Umbilical cord (tissue), 2 donors: Measurements from ENCODE around the gene ARHGAP22. TPM values are rescaled to one million over a fixed set of nuclear protein-coding genes. Genes with fewer than 3 reads are reported as not detected.

Experiments
- DNase-seq: peaks from one replicate; pipeline ENCODE4 v3.0.0-alpha.2; 2015; ENCODE audit warnings: low spot score
- total RNA-seq: library from RNA; depleted of rRNA; stranded (reverse); fragments of >200 nt; gene quantifications from one replicate; pipeline ENCODE4 v1.2.3, GENCODE V29; 2014; ENCODE audit warnings: low replicate concordance; ENCODE audit not compliant: insufficient read depth

ARHGAP22 gene
- total RNA-seq, 1 donor from 2014 or later, result 10.4 TPM

DNA sequence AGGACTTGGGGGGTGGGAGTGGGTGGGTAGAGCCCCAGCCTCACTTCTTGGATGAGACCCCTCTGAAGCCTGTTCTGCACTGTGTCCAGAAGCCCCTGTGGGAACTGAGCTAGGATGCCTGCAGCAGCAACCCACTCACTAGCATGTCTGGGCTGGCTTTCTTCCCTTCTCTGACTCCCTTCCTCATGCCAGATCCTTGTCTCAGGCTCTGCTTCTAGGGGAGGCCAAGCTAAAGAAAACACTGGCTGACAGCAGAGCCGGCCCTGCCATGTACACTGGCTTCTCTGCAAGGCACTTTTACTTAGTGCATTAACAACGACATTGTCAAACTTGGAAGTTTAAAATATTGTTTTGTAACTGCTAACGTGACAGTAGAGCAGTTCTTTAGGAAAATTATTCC, 50.2 kb downstream of the ARHGAP22 start:
- DNase-seq, result peak; percentile 26

DNA sequence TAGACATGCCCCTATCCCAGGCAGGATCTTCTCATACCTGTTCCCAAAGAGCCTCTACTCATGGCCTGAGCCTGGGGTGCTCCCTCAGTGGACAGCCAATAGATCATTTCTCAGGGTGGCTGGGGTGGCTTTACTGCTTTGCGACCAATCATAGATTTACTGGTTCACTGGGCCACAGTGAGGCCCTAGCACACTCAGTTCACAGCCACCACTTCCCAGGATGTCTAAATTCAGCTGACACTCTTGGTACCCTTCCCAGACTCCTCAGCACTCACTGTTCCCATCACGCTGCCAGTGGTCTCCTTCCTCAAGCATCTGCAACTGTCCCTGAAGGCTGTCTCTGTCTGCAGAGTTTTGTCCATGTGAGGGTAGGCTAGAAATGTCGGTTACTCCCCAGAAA, 50.6 kb downstream of the ARHGAP22 start:
- DNase-seq, result no peak

DNA sequence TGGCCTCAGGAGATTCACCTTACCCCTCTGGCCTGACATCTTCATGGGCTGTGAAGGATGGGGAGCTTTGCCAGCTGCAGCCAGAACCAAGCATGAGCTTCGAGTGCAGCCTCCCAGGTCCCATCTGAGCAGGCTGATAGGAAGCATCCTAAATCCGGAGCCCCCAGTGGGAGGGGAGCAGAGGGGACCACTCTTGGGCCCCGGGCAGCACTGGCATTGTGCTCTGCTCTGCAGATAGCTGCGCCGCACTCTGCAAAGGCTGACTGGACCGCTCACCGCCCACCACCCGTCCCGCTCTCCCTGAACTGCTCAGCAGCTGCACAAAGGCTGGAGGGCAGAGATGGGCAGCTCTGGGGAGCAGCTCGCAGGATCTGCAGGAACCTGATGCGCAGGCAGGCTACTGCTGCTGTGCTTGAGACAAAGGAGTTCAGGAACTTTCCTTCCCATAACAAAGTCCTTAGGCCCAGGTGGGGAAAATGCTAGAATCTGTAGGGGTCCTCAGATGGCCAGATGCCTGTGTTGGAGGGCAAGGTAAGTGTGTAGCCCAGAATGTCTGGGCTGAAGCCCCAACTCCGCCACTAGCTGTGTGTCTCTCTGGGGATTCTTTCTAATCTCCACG, 51.8 kb downstream of the ARHGAP22 start:
- DNase-seq, result no peak

DNA sequence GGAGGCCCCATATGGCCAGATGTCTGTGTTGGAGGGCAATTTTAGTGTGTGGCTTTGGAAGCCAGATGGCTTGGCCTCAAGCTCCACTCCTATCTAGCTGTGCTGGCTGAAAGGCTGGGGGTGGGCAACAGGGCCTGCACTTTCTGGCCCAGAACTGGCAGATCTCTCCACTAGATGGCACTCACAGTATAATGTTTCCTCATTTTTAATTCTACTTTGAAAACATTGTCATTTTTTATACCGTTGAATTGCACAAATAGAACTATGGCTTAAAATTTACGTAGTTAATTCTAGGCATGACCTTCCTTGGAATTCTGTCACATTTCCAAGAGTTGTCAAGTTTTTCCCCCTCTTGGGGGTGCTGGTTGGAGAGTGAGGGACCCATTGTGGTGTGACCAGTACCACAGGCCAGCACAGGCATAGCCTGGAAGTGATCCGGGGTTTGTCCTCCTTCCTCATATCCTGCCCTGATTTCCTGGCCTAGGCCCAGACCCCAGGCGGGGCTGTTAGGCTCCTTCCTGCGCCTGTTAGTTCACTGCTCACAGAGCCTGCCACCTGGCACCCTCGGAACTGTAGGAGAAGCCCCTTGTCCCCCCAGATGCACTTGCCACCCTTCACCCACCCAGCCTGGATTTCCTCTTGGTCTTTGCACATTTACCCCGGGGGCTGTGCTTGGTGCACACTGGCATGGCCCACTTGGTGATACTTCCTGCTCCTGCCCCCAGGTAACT, 52.8 kb downstream of the ARHGAP22 start:
- peak; percentile 63 for DNase-seq

DNA sequence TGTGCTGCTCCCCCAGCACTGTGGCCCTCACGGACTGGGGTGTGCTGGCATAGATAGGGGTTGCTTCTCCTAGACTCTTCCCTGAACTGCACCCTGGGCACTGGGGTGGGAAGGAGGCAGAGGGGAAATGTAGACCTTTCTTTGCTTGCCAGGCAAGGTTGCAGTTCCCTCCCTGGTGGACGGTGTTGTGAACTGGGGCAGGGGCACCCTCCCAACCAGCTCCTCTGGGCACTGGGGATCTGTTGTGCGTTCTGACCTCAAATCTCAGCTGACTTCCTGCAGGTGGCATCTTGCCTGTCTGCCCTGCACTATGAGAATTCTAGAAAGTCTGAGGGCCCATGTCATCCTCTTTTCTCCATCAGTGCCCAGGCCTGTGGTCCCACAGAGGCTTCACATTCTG, 53.9 kb downstream of the ARHGAP22 start:
- DNase-seq, result no peak

DNA sequence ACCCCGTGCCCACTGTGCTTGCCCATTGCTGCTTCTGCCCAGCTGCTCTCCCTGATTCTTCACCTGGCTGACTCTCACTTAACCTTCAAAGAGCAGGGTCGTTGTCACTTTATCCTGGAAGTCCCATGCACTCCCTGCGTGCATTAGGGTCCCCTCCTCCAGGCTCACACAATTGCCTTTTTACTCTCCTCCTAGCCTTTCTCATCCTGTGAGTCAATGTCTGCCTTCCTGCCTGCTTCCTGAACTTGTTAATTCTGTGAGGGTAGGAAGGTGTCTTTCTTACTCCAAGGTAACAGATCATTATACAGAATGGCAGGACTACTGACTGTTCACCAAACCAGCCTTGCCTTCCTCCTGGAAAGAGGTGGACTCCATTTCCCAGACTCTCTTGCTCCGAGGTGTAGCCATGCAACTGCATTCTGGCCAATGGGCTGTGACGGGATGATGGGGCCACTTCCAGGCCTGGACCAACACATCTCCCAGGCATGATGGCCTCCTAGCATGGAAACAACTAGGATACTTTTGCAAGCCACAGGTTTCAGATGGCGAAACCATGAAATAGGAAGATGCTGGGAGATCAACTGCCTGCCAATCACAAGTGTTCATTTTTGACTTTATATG, 54.7 kb downstream of the ARHGAP22 start:
- no peak for DNase-seq

DNA sequence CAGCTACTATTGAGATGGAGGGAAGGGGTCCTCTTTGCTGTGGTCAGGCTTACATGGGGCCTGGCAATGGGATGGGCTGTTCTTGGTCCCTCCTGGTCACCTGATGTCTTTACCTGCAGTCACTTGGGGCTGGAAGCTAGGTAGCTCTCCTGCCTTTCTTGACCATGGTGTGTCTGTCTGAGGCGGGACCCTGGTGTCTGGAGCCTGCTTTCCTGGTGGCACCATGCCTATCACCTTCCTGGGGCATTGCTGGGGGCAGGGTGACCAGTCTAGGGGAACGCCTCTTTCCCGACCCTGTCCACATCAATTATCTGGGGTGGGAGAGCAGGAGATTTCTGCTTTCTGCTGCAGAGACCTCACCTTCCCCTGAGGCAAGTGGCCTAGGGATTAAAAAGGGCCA, 55.6 kb downstream of the ARHGAP22 start:
- DNase-seq, result no peak

DNA sequence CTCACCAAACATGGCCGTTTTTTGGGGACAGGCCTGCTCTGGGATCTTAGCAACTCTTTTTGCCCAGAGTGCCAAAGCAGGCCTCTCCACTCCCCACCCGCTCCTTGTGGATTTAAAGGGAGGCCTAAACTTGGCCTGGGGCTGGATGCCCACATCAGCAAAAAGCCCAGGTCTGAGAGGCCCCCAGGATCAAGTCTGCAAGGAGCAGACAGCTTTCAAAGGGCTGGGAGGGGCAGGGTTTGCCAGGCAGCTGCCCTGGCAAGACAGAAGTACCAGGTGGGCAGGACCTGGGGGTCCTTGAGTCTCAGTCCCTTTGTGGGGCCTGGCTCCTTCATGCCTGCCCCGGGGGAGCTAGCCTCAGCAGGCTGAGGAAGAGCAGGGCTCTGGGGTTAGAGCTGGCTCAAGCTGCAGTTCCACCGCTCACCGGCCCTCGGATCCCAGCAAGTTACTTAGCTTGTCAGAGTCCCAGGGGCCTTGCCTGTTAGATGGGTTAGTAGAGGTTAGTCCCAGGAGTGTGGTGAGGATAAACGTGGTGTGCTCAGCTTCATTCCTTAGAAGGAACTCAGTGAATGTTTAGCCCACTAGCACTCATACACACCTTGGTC, 56.2 kb downstream of the ARHGAP22 start:
- DNase-seq, result no peak

DNA sequence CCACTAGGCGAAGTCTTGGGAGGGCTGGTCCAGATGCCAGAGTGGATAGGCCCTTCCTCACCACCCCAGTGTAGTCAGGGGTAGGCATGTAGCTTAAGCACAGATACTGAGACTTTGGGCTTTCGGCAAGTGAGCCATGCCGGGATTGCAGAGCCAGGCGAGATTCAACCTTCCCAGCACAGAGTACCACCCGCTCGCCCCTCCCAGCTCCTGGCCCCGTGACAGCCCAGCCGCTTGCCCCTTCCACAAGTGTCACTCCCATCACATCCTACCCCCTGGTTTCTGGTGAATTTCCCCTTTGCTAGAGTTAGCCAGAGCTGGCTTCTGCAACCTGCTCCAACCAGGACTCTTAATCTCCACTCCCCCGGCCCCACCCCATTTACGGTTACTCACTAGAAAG, 56.9 kb downstream of the ARHGAP22 start:
- DNase-seq, result no peak

DNA sequence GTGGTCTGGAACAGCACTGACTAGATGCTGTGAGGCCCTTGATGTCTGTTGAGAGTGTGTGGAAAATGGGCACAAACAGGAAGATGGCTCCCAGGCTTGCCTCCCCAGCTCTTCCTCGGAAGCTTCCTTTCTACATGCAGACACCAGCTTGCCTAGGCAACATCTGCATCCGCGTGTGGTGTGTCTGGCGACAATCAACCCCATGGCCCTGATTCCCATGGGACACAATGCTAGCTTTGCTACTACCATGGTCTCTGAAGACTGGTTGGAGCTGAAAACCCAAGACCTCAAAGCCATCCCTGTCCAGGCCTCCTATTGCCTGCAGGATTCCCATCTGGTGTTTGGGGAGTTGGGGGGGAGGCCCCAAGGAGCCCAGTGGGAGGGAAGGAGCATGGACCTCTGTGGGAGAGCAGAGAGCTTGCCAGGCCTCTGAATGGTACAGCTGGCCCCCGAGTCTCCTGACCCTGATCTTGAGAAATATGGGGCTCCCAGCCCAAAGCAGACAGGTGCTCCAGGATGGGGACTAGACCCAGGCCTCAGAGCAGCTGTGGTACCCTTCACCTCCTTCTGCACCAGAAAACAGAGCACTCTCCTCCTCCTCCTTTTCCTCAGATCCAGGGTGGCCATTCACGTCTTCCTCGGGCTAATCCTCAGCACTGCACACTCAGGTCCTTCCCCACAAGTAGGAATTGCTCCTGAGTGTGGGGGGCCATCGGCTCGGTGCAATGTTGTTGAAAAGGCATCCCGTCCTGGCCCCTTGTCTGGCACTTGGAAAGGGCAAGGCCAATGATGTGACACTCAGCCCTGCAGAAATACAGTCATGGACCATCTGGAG, 57.6 kb downstream of the ARHGAP22 start:
- DNase-seq, result no peak

DNA sequence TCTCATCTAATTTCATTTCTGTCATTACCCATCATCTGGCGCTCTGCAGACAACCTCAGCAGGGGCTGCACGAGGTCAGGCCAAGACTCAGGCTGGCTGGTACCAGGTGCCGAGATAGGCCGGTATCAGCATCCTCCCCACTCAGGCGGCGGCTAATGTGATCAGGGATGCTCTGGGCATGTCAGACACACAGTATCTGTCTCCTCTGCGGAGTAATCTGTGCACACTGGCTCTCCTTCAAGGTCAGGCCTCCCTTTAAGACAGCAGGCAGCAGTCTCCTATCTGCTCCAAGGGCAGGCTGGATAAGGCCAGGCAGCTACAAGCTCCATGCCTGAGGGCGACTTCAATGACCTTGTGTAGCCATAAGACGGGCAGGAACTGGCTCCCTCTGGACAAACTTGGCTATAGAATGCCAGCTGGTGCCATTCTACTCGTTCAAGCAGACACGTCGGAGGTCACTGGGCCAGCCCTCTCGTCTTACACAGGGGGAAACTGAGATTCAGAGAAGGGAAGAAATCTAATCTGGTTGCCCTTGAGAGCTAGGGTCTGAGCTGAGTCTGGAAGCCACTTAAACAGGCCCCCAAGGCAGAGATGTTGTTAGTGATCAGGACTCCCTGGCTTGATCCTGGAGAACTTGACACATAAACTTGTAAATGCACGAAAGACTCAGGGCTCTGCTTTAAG, 59.3 kb downstream of the ARHGAP22 start:
- DNase-seq, result peak; percentile 34

DNA sequence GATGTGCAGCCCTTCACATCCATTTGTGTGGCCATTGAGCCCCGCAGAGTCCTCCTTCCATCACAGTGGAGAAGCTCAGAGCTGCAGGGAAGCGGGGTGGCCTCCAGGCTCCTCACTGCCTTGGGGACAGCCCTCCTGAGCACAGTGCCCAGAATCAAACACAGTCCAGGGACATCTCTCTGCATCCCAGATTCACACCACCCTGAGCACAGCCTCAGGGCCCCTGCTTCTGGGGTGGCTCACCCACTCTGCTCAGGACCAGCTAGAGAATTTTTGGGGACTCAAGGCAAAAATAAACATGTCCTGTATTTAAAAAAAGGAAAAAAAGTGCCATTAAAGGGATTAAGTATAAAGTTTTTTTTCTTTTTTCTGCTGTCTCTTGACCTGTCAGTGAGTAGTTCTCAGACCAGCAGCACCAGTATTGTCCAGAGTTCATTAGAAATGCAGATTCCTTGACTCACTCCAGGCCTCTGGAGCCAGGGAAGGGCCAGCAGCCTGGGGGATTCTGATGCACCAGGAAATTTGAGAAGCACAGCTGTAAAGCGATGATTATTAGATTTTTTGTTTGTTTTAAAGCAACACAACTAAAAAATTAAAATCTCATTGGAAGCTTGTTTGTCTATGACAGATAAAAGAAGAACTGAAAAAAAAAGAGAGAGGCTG, 61.6 kb downstream of the ARHGAP22 start:
- DNase-seq, result no peak

DNA sequence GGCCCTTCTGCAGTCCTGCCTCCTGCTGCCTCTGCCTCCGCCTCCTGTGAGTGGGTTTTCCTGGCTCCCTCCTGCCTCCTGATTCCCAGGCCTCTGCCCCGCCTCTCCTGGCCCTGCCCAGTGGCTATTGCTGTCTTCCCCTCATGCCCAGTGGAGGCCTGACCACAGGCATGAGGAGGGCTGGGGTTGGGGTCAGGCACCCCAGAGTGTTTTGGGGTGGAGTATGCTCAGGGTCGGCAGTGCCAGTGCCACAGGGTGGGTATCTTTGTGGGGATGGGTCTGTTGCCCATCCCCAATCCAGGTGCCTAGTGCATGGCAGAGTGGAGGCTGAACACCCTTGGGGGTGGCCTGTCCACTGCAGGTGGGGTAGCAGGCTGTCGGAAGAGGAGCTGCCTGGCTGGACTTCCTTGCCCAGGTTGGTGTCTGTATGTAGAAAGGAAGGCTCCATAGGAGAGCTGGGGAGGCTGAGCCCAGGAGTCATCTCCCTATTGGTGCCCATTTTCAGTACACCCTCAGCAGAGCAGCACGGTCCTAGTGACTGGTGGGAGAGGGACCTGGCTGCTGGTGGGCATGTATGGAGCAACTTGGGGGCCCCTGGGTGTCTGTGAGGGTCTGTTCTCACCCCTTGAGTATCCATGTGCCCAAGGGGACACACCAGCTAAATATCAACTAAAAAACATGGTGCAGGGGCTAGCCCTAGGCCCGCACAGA, 62.2 kb downstream of the ARHGAP22 start:
- no peak for DNase-seq

DNA sequence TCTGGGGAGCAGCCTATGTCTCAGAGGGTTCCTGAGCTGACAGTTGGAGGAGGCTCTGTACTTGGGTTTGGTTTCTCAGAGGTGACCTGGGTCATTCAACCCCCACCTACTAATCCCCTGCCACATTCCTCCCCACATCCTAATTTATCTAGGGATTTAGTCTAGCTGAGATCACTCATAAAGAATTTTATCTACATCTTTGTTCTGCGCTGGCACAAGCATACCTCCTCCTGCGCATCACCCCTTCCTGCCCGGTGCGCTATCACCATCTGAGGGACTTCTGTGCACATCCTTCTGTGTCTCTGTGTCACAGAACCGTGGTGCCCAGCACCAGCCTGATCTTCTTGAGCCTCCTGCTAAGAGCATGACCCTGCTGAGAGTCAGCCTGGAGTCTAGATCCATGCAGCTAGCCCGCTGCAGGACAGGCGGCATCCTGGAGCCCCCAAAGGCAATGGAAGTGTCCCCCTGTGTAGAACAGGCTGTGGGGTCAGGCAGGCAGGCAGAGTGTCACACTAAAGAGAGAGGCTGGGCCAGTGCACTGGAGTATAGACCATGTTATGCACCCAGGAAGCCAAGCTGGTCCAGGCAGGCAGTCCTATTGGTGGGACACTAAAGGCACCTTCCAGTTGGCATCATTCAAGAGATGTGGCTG, 63.6 kb downstream of the ARHGAP22 start:
- DNase-seq, result peak; percentile 46

DNA sequence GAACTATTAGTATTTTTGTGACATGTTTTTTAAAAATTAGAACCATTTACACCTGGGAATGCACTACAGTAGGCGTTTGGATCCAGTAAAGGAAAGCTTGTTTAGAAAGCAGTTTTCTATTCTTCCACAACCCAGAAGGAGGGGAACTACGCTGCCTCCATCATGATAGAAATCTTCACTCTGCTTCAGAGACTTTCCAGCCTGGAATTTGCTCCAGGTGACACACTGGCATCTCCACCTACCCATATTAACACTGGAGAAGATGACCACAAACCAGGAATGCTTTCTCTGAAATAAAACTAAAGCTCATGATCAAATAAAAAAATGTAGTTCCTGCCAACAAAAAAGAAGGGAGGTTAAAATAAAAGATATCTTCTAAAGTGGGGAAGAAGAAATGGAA, 66.3 kb downstream of the ARHGAP22 start:
- DNase-seq, result no peak

DNA sequence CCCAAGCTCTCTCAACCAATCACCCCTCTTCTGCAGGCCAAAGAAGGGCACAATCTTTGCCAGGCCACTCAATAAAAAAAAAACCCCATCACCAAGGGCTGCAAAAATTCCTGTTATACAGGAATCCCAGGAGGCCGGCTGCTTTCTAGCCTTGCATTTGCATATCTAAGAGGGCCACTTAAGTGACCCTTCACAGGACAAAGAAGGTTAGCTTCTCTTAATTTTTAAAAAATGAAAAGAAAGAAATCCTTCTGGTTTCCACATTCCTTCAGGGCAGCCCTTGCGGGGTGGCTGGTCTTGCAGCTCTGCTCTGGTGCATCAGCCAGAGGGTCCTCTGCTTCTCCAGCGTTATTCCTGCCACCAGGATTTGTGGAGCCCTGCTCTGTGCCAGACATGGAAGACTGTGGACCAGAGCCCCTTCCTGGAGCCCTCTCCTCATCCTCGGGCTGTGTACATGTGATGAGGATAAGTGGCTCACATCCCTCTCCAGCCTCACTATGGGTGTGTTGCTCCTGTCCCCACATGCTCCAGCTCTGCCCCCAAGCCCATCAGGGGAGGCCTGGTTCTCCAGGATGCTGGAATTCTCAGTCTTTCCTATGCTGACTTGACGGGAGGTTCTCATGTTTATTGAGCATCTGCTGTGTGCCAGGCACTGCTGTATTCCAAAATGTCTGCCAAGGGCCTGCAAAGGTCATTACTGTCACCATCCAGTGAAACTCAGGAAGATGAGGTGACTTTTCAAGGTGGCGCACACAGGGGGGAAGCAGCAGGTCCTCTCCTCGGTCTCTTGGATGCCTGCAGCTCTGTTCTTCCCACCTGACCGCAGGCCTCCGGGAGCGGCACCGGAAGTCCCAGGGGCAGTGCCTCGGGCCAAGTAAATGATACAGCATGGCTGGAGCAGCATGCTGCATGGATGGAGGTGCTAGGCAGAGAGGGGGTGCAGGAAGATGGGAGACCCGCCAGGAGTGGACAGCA, 67.7 kb downstream of the ARHGAP22 start:
- DNase-seq, result no peak

DNA sequence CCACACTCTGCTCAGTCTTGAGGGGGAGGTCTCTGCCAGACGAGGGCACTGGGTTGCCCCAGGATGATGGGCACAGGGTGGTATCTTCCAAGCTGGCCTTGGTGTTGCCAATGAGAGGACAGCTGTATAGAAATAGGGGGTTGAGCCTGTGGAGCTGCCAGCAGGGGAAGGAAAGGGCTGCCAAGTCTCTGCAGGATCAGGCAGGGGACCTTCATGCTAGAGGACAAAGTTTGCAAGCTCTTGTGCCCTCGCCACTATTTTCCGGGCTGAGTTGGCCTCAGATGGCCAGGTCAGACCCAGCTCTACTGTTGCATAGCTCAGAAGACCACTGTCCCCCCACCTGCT, 68.7 kb downstream of the ARHGAP22 start:
- DNase-seq, result no peak

DNA sequence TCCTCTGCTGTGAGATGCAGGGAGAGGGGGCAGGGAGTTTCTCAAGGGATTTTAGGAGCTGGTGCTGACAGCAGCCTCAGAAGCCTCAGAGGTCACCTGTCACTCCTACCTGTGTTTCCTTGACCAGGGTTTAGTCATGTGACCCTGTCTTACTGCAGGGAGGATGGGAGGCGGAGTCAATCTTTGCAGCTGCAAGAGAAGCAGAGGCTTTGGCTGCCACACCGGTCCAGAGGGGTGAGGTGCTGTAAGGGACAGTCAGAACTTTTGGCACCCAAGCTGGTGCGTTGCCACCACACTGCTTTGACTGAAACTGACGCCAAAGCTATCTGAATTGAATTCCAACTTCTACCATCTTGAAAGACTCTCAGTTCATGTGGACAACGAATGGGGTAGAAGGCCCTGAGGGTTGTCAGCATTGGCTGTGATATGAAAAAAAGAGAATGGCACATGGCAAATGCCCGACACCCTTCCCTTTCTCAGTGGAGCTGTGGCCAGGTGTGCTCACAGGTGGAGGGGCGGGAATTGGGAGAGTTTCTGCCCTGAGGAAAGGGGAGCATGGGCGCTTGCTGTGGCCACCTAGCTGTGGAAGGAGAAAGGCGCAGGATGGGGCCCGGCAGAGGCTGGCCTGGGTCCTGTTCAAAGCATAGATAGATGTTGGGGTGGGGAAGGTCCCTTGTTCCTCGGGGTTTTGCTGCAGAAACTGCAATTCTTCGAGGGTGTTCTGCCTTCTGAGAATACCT, 69.3 kb downstream of the ARHGAP22 start:
- no peak for DNase-seq
